HCT116 (cell line): ENCODE data around the gene GNB1. TPM values are rescaled to one million over a fixed set of nuclear protein-coding genes. Genes with fewer than 3 reads are reported as not detected.

Source experiments
- ATAC-seq: fragments of 200-7000 bp; cut with Tn5 transposase; 2 replicates; pipeline ENCODE4 v1.9.1; 2020; ENCODE audit warnings: mild to moderate bottlenecking, moderate library complexity
- BruUV-seq: library from RNA; stranded (reverse); fragments of 400-500 nt; replicated peaks from 2 replicates; lab custom pipeline; 2021; lab: Mats Ljungman, UMichigan
- CTCF ChIA-PET: fragments of 300-600 bp; sonication (Branson Sonifier 250); formaldehyde crosslinking; loops from one replicate; lab custom pipeline; 2021; ENCODE audit warnings: antibody characterized with exemption; lab: Charles Lee
- POLR2A ChIA-PET: fragments of 300-600, 350-600 bp; sonication (Branson Sonifier 250); formaldehyde crosslinking; loops from one replicate; lab custom pipeline; 2021; ENCODE audit warnings: antibody characterized with exemption; lab: Charles Lee
- RAD21 ChIA-PET, 2 experiments: fragments of 300-600 bp; sonication (Branson Sonifier 250); formaldehyde crosslinking; loops; one replicate each; lab custom pipeline; 2023; ENCODE audit warnings: low total read pairs in 2 of 2; ENCODE audit not compliant: uncharacterized antibody in 2 of 2, unreplicated experiment in 2 of 2, low non-redundant PET in 1 of 2; lab: Charles Lee
- DNase-seq: peaks from one replicate; pipeline ENCODE4 v3.0.0-alpha.2; 2010; ENCODE audit warnings: low read depth, low spot score
- H2AFZ ChIP-seq: fragments of 200-600 bp; shearing (Covaris generic), sonication (generic); 2 replicates; pipeline ENCODE4 v1.6.1; 2017; ENCODE audit warnings: low read depth, mixed run types, mixed read lengths, antibody characterized with exemption, low read length; ENCODE audit not compliant: poor library complexity, severe bottlenecking
- H3K27ac ChIP-seq: 2 replicates; pipeline ENCODE4 v1.5.1; 2012; ENCODE audit warnings: low read depth, low read length
- H3K27me3 ChIP-seq: fragments of 200-600 bp; sonication (generic); 2 replicates; pipeline ENCODE4 v1.6.1; 2016; ENCODE audit warnings: mixed run types, low read length, mixed read lengths; ENCODE audit not compliant: insufficient read depth
- H3K36me3 ChIP-seq, 2 experiments: fragments of 200-500 bp in 1 of 2; fragments of 200-600 bp in 1 of 2; sonication (Bioruptor generic) in 1 of 2; sonication (generic) in 1 of 2; 2 replicates each; pipeline versions ENCODE4 v1.5.1 to v1.6.1; 2014 to 2016; ENCODE audit warnings: low read length in 2 of 2, inconsistent platforms in 1 of 2, mixed read lengths in 1 of 2, mixed run types in 1 of 2; ENCODE audit not compliant: insufficient read depth in 2 of 2, control insufficient read depth in 1 of 2
- H3K4me1 ChIP-seq, 2 experiments: fragments of 200-600 bp in 1 of 2; sonication (generic) in 1 of 2; 2 replicates each; pipeline versions ENCODE4 v1.5.1 to v1.6.1; 2012 to 2017; ENCODE audit warnings: low read length in 2 of 2, inconsistent platforms in 1 of 2, mild to moderate bottlenecking in 1 of 2, mixed read lengths in 1 of 2, mixed run types in 1 of 2, moderate library complexity in 1 of 2; ENCODE audit not compliant: insufficient read depth in 2 of 2, control insufficient read depth in 1 of 2
- H3K4me2 ChIP-seq: fragments of 200-600 bp; sonication (generic); 2 replicates; pipeline ENCODE4 v1.6.1; 2017; ENCODE audit warnings: mixed run types, low read length, mixed read lengths
- H3K4me3 ChIP-seq, 2 experiments: fragments of 200-600 bp in 1 of 2; sonication (generic) in 1 of 2; replicated peaks in 1 of 2; 2 replicates each; pipeline ENCODE4 v1.5.1; 2011 to 2016; ENCODE audit warnings: low read length in 2 of 2, control low read depth in 1 of 2, low read depth in 1 of 2, mild to moderate bottlenecking in 1 of 2, mixed read lengths in 1 of 2, mixed run types in 1 of 2
- H3K79me2 ChIP-seq: fragments of 200-600 bp; sonication (generic); 2 replicates; pipeline ENCODE4 v1.6.1; 2017; ENCODE audit warnings: mild to moderate bottlenecking, mixed run types, low read length, moderate library complexity, mixed read lengths; ENCODE audit not compliant: insufficient read depth
- H3K9ac ChIP-seq: fragments of 200-600 bp; sonication (generic); 2 replicates; pipeline ENCODE4 v1.6.1; 2016; ENCODE audit warnings: low read length, mixed read lengths
- H3K9me2 ChIP-seq: fragments of 200-600 bp; sonication (generic), shearing (Covaris generic); 2 replicates; pipeline ENCODE4 v1.6.1; 2017; ENCODE audit warnings: mixed run types, mild to moderate bottlenecking, moderate library complexity; ENCODE audit not compliant: insufficient read depth
- H3K9me3 ChIP-seq, 2 experiments: fragments of 200-500 bp in 1 of 2; fragments of 200-600 bp in 1 of 2; sonication (Bioruptor generic) in 1 of 2; sonication (generic) in 1 of 2; 2 replicates each; pipeline ENCODE4 v1.6.1; 2014 to 2017; ENCODE audit warnings: low read length in 2 of 2, mixed read lengths in 2 of 2, inconsistent platforms in 1 of 2, low read depth in 1 of 2, mild to moderate bottlenecking in 1 of 2, mixed run types in 1 of 2, moderate library complexity in 1 of 2; ENCODE audit not compliant: control insufficient read depth in 1 of 2, insufficient read depth in 1 of 2
- H4K20me1 ChIP-seq: fragments of 200-600 bp; sonication (generic), shearing (Covaris generic); 2 replicates; pipeline ENCODE4 v1.6.1; 2017; ENCODE audit warnings: mixed run types, mild to moderate bottlenecking, moderate library complexity; ENCODE audit not compliant: insufficient read depth
- ATF3 ChIP-seq: IDR thresholded peaks from 2 replicates; pipeline ENCODE4 v1.6.1; 2012
- CBX3 ChIP-seq: IDR thresholded peaks from 2 replicates; pipeline ENCODE4 v1.6.1; 2012; ENCODE audit warnings: low read depth
- CEBPB ChIP-seq: IDR thresholded peaks from 2 replicates; pipeline ENCODE4 v1.6.1; 2012; ENCODE audit warnings: low read depth
- CTCF ChIP-seq, 3 experiments: fragments of 200-600 bp in 1 of 3; sonication (generic) in 1 of 3; IDR thresholded peaks in 2 of 3; conservative IDR thresholded peaks in 1 of 3; 2 replicates each; pipeline ENCODE4 v1.5.1; 2012 to 2017; ENCODE audit warnings: low read depth in 2 of 3, low read length in 2 of 3, antibody characterized with exemption in 1 of 3, borderline replicate concordance in 1 of 3, control low read depth in 1 of 3, mild to moderate bottlenecking in 1 of 3, mixed read lengths in 1 of 3, mixed run types in 1 of 3, moderate library complexity in 1 of 3; ENCODE audit not compliant: insufficient read depth in 1 of 3
- EGR1 ChIP-seq: IDR thresholded peaks from 2 replicates; pipeline ENCODE4 v1.6.1; 2012; ENCODE audit warnings: low read depth
- ELF1 ChIP-seq: IDR thresholded peaks from 2 replicates; pipeline ENCODE4 v1.6.1; 2012; ENCODE audit warnings: low read depth, borderline replicate concordance
- EZH2 ChIP-seq: fragments of 200-600 bp; sonication (generic); IDR thresholded peaks from 2 replicates; pipeline ENCODE4 v1.6.1; 2017; ENCODE audit warnings: antibody characterized with exemption, mixed run types
- JUND ChIP-seq: IDR thresholded peaks from 2 replicates; pipeline ENCODE4 v1.6.1; 2012
- MAX ChIP-seq: IDR thresholded peaks from 2 replicates; pipeline ENCODE4 v1.6.1; 2012
- POLR2AphosphoS5 ChIP-seq: IDR thresholded peaks from 2 replicates; pipeline ENCODE4 v1.6.1; 2011; ENCODE audit warnings: mild to moderate bottlenecking, low read depth, low read length, moderate library complexity
- RAD21 ChIP-seq: IDR thresholded peaks from 2 replicates; pipeline ENCODE4 v1.6.1; 2012; ENCODE audit warnings: low read depth, mild to moderate bottlenecking
- REST ChIP-seq: IDR thresholded peaks from 2 replicates; pipeline ENCODE4 v1.6.1; 2012; ENCODE audit warnings: low read depth
- SIN3A ChIP-seq: IDR thresholded peaks from 2 replicates; pipeline ENCODE4 v1.6.1; 2012; ENCODE audit warnings: low read depth
- SP1 ChIP-seq: IDR thresholded peaks from 2 replicates; pipeline ENCODE4 v1.6.1; 2012; ENCODE audit warnings: low read depth
- SRF ChIP-seq: IDR thresholded peaks from 2 replicates; pipeline ENCODE4 v1.6.1; 2012; ENCODE audit warnings: low read depth
- TCF7L2 ChIP-seq: IDR thresholded peaks from 2 replicates; pipeline ENCODE4 v1.7.0; 2011; ENCODE audit warnings: borderline replicate concordance, inconsistent platforms; ENCODE audit not compliant: insufficient read depth, insufficient read length; ENCODE audit errors: extremely low read depth
- YY1 ChIP-seq: IDR thresholded peaks from 2 replicates; pipeline ENCODE4 v1.6.1; 2011; ENCODE audit warnings: low read length, low read depth, moderate library complexity, mild to moderate bottlenecking; ENCODE audit not compliant: insufficient replicate concordance; ENCODE audit errors: extremely low read depth
- ZFX ChIP-seq: fragments of 450-650 bp; IDR thresholded peaks from 2 replicates; pipeline ENCODE4 v1.6.1; 2017
- ZNF274 ChIP-seq: fragments of 200-500 bp; sonication (Bioruptor generic); IDR thresholded peaks from 2 replicates; pipeline ENCODE4 v1.6.1; 2014; ENCODE audit warnings: mild to moderate bottlenecking, low read depth, low read length, inconsistent platforms
- intact Hi-C: fragments of 100-400 bp; cut with micrococcal nuclease; formaldehyde crosslinking; loops from 2 replicates; pipeline ENCODE4 v1.10.0; 2022
- total RNA-seq: library from RNA; stranded (reverse); gene quantifications from one replicate; pipeline ENCODE4 v1.2.1, GENCODE V29; 2021; ENCODE audit not compliant: unreplicated experiment
- TF ChIP-seq, protein P1 (sequence below): IDR thresholded peaks from 2 replicates; pipeline ENCODE4 v1.6.1; 2011; ENCODE audit warnings: mild to moderate bottlenecking, low read length, moderate library complexity; ENCODE audit not compliant: insufficient replicate concordance; ENCODE audit errors: extremely low read depth

GNB1 gene
- total RNA-seq, 1 experiment from 2014 or later: 371 TPM

DNA sequence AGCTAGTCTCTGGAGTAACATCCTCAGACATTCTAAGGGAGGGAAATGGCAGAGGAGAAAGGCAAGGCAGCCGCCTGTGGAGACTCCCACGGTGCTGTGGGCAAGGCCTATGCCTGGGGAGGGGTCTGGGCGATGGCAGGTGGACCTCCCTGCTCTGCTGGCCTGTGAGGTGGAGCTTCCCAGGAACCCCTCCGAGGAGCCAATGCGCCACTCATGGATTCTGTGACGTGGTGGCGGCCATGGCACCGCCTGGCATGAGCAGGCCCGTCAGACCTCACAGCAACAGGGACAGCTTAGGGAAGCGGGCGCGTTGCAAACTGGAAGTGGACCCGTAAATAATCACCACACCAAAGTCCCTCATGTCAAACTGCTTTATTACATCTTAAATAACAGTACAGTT lies 106.0 kb downstream of the GNB1 start:
- intact Hi-C loops: no loop called here
- no peak overlapping the region for H3K27ac ChIP-seq
- POLR2A ChIA-PET: no interaction called here

More for the DNA sequence above, 106.0 kb downstream of the GNB1 start:
- no peak for ATAC-seq
- TF ChIP-seq SP1: no peak
- no peak for TF ChIP-seq TCF7L2
- TF ChIP-seq YY1: no peak
- no peak for TF ChIP-seq SRF
- TF ChIP-seq JUND: no peak
- TF ChIP-seq ZFX: no peak
- TF ChIP-seq CTCF (IDR thresholded peaks at IDR 0.05 in 2 of 3, conservative IDR thresholded peaks at IDR 0.05 in 1 of 3; ENCODE audit: borderline replicate concordance in 1 of 3, insufficient read depth in 1 of 3, low read depth in 2 of 3, low read length in 2 of 3): no peak
- no peak for TF ChIP-seq ZNF274
- TF ChIP-seq ELF1: no peak
- no peak for TF ChIP-seq EGR1
- TF ChIP-seq RAD21: no peak
- TF ChIP-seq MAX: no peak
- TF ChIP-seq CBX3: no peak
- TF ChIP-seq POLR2AphosphoS5: no peak
- TF ChIP-seq REST: no peak
- no peak for TF ChIP-seq CEBPB
- TF ChIP-seq, protein P1, sequence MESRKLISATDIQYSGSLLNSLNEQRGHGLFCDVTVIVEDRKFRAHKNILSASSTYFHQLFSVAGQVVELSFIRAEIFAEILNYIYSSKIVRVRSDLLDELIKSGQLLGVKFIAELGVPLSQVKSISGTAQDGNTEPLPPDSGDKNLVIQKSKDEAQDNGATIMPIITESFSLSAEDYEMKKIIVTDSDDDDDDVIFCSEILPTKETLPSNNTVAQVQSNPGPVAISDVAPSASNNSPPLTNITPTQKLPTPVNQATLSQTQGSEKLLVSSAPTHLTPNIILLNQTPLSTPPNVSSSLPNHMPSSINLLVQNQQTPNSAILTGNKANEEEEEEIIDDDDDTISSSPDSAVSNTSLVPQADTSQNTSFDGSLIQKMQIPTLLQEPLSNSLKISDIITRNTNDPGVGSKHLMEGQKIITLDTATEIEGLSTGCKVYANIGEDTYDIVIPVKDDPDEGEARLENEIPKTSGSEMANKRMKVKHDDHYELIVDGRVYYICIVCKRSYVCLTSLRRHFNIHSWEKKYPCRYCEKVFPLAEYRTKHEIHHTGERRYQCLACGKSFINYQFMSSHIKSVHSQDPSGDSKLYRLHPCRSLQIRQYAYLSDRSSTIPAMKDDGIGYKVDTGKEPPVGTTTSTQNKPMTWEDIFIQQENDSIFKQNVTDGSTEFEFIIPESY: no peak
- no peak for TF ChIP-seq ATF3
- TF ChIP-seq EZH2: no peak
- TF ChIP-seq SIN3A: no peak
- ChIA-PET RAD21 (no interaction called here), CTCF (no interaction called here)
- no peak overlapping the region for H3K9ac ChIP-seq
- no peak overlapping the region for H2AFZ ChIP-seq
- no TSS peak for BruUV-seq
- no peaks in the 10 kb centered on the region for H3K9me3 ChIP-seq
- no peaks in the 10 kb centered on the region for H3K27me3 ChIP-seq
- peaks cover 5 to 16% of the 10 kb centered on the region in 2 experiments; a peak in 3 of 4 replicates for H3K4me1 ChIP-seq
- peaks cover 17% of the 10 kb centered on the region; the same call in 1 of the 2 replicates for H3K79me2 ChIP-seq
- H3K36me3 ChIP-seq: peaks cover 44 to 46% of the 10 kb centered on the region in 2 experiments
- no peak for DNase-seq
- H3K9me2 ChIP-seq: no peaks in the 10 kb centered on the region
- H4K20me1 ChIP-seq: no peaks in the 10 kb centered on the region
- H3K4me2 ChIP-seq: no peak overlapping the region
- H3K4me3 ChIP-seq: no peak overlapping the region
